M059J (cell line): ENCODE results near the gene APLF. TPM values are rescaled to one million over a fixed set of nuclear protein-coding genes. Genes with fewer than 3 reads are reported as not detected.
A peak's percentile ranks its signal among the peaks of the same experiment; 100 is the strongest.
"Not testable (repeated sequence)": the region's sequence is repeated elsewhere in the genome, so short reads cannot be mapped to it uniquely, and the experiment has no call there.

ENCODE experiments used
- DNase-seq: peaks from one replicate; pipeline ENCODE4 v3.0.0-alpha.2; 2012; ENCODE audit warnings: low read depth
- total RNA-seq: library from RNA; depleted of rRNA; stranded (reverse); fragments of >200 nt; shearing (Covaris generic); gene quantifications from 2 replicates; pipeline ENCODE4 v1.2.3, GENCODE V29; 2014

The APLF gene
- total RNA-seq, 1 experiment from 2014 or later: 2.6 TPM

GRCh38 chr2:68475576-68475975 lies 8.2 kb downstream of the APLF start:
- DNase-seq: no peak

GRCh38 chr2:68476454-68476853 lies 9.1 kb downstream of the APLF start:
- DNase-seq: no peak

- DNase-seq: no peak
Measured at GRCh38 chr2:68478688-68479087, 11.3 kb downstream of the APLF start.

- no peak for DNase-seq
Measured at GRCh38 chr2:68482296-68482820, 15.0 kb downstream of the APLF start.

- no peak for DNase-seq
Measured at GRCh38 chr2:68483011-68483410, 15.6 kb downstream of the APLF start.

GRCh38 chr2:68487773-68488355 lies 20.5 kb downstream of the APLF start:
- DNase-seq: peak; percentile 35

GRCh38 chr2:68488605-68489004 lies 21.2 kb downstream of the APLF start:
- DNase-seq: peak; percentile 22

GRCh38 chr2:68489282-68489681 lies 21.9 kb downstream of the APLF start:
- DNase-seq: no peak

- DNase-seq: no peak
Measured at GRCh38 chr2:68491582-68491981, 24.2 kb downstream of the APLF start.

- DNase-seq: no peak
Measured at GRCh38 chr2:68499133-68499532, 31.7 kb downstream of the APLF start.

GRCh38 chr2:68500649-68501048 lies 33.3 kb downstream of the APLF start:
- DNase-seq: no peak

GRCh38 chr2:68501768-68502167 lies 34.4 kb downstream of the APLF start:
- no peak for DNase-seq

- DNase-seq: no peak
Measured at GRCh38 chr2:68505603-68506159, 38.3 kb downstream of the APLF start.

GRCh38 chr2:68506170-68506569 lies 38.8 kb downstream of the APLF start:
- no peak for DNase-seq

- no peak for DNase-seq
Measured at GRCh38 chr2:68512326-68512725, 44.9 kb downstream of the APLF start.

GRCh38 chr2:68512966-68513365 lies 45.6 kb downstream of the APLF start:
- DNase-seq: no peak

GRCh38 chr2:68514316-68514929 lies 47.0 kb downstream of the APLF start:
- DNase-seq: no peak

GRCh38 chr2:68516051-68516955 lies 48.9 kb downstream of the APLF start:
- no peak for DNase-seq

- no peak for DNase-seq
Measured at GRCh38 chr2:68519236-68519635, 51.9 kb downstream of the APLF start.

GRCh38 chr2:68521037-68521436 lies 53.7 kb downstream of the APLF start:
- no peak for DNase-seq

- DNase-seq: not testable (repeated sequence)
Measured at GRCh38 chr2:68526943-68527342, 59.6 kb downstream of the APLF start.
